Measurements from ENCODE around the gene PLEKHM2. TPM values are rescaled to one million over a fixed set of nuclear protein-coding genes. Genes with fewer than 3 reads are reported as not detected.
"Not testable (repeated sequence)": the region's sequence is repeated elsewhere in the genome, so short reads cannot be mapped to it uniquely, and the experiment has no call there.

The PLEKHM2 gene
- polyA plus RNA-seq, 4 donors = 42.3 to 54.1 (median 49.1) TPM

GRCh38 chr1:15698201-15698600 lies 14.1 kb downstream of the PLEKHM2 start:
- DNase-seq (ENCODE audit: low read depth in 4 of 4, low spot score in 2 of 4) = no peak

- DNase-seq (ENCODE audit: low read depth in 4 of 4, low spot score in 2 of 4) = not testable (repeated sequence)
Observed at GRCh38 chr1:15699321-15699720, 15.2 kb downstream of the PLEKHM2 start.

GRCh38 chr1:15700508-15700907 lies 16.4 kb downstream of the PLEKHM2 start:
- no peak for DNase-seq (ENCODE audit: low read depth in 4 of 4, low spot score in 2 of 4)

GRCh38 chr1:15701784-15702183 lies 17.7 kb downstream of the PLEKHM2 start:
- no peak for DNase-seq (ENCODE audit: low read depth in 4 of 4, low spot score in 2 of 4)

GRCh38 chr1:15702722-15703550 lies 18.8 kb downstream of the PLEKHM2 start:
- DNase-seq (ENCODE audit: low read depth in 4 of 4, low spot score in 2 of 4) = no peak

GRCh38 chr1:15703562-15703961 lies 19.4 kb downstream of the PLEKHM2 start:
- no peak for DNase-seq (ENCODE audit: low read depth in 4 of 4, low spot score in 2 of 4)

GRCh38 chr1:15704526-15705183 lies 20.5 kb downstream of the PLEKHM2 start:
- DNase-seq (ENCODE audit: low read depth in 4 of 4, low spot score in 2 of 4) = no peak

GRCh38 chr1:15705184-15705566 lies 21.1 kb downstream of the PLEKHM2 start:
- no peak for DNase-seq (ENCODE audit: low read depth in 4 of 4, low spot score in 2 of 4)

GRCh38 chr1:15706751-15707150 lies 22.6 kb downstream of the PLEKHM2 start:
- DNase-seq (ENCODE audit: low read depth in 4 of 4, low spot score in 2 of 4) = no peak

- DNase-seq (ENCODE audit: low read depth in 4 of 4, low spot score in 2 of 4) = no peak
Observed at GRCh38 chr1:15707239-15707925, 23.3 kb downstream of the PLEKHM2 start.

GRCh38 chr1:15708486-15709137 lies 24.5 kb downstream of the PLEKHM2 start:
- DNase-seq (ENCODE audit: low read depth in 4 of 4, low spot score in 2 of 4) = no peak

- no peak for DNase-seq (ENCODE audit: low read depth in 4 of 4, low spot score in 2 of 4)
Observed at GRCh38 chr1:15709226-15709625, 25.1 kb downstream of the PLEKHM2 start.

GRCh38 chr1:15712168-15712567 lies 28.0 kb downstream of the PLEKHM2 start:
- DNase-seq (ENCODE audit: low read depth in 4 of 4, low spot score in 2 of 4) = no peak

- no peak for DNase-seq (ENCODE audit: low read depth in 4 of 4, low spot score in 2 of 4)
Observed at GRCh38 chr1:15714406-15715136, 30.5 kb downstream of the PLEKHM2 start.

GRCh38 chr1:15717418-15718125 lies 33.5 kb downstream of the PLEKHM2 start:
- DNase-seq (ENCODE audit: low read depth in 4 of 4, low spot score in 2 of 4) = no peak

GRCh38 chr1:15718199-15718601 lies 34.1 kb downstream of the PLEKHM2 start:
- no peak for DNase-seq (ENCODE audit: low read depth in 4 of 4, low spot score in 2 of 4)

GRCh38 chr1:15719381-15720120 lies 35.4 kb downstream of the PLEKHM2 start:
- no peak for DNase-seq (ENCODE audit: low read depth in 4 of 4, low spot score in 2 of 4)

GRCh38 chr1:15720861-15721260 lies 36.7 kb downstream of the PLEKHM2 start:
- DNase-seq (ENCODE audit: low read depth in 4 of 4, low spot score in 2 of 4) = no peak

- DNase-seq (ENCODE audit: low read depth in 4 of 4, low spot score in 2 of 4) = no peak
Observed at GRCh38 chr1:15722411-15722810, 38.3 kb downstream of the PLEKHM2 start.
